SK-N-SH (cell line): ENCODE measurements around the gene MGAT5.

ENCODE experiments used
- CHD2 ChIP-seq: fragments of 150-350 bp; IDR thresholded peaks from 2 replicates; pipeline ENCODE4 v1.6.1; 2018; ENCODE audit warnings: low read length; ENCODE audit not compliant: partially characterized antibody
- CTCF ChIP-seq: fragments of 200-600 bp; sonication (generic); IDR thresholded peaks from 2 replicates; pipeline ENCODE4 v1.6.1; 2017; ENCODE audit warnings: antibody characterized with exemption, mild to moderate bottlenecking, moderate library complexity
- ELF1 ChIP-seq: IDR thresholded peaks from 2 replicates; pipeline ENCODE4 v1.4.0; 2012
- EZH2phosphoT487 ChIP-seq: fragments of 200-600 bp; sonication (generic); IDR thresholded peaks from 2 replicates; pipeline ENCODE4 v1.6.1; 2017; ENCODE audit warnings: low read depth, mixed run types, mild to moderate bottlenecking, antibody characterized with exemption, moderate library complexity, borderline replicate concordance
- FOXM1 ChIP-seq: IDR thresholded peaks from 2 replicates; pipeline ENCODE4 v1.4.0; 2012; ENCODE audit warnings: low read depth, mild to moderate bottlenecking
- GABPA ChIP-seq: IDR thresholded peaks from 2 replicates; pipeline ENCODE4 v1.4.0; 2012; ENCODE audit warnings: low read depth, mild to moderate bottlenecking
- JUND ChIP-seq: IDR thresholded peaks from 2 replicates; pipeline ENCODE4 v1.4.0; 2012
- POLR2AphosphoS5 ChIP-seq: IDR thresholded peaks from 2 replicates; pipeline ENCODE4 v1.6.1; 2012; ENCODE audit warnings: low read depth, low read length
- RFX5 ChIP-seq: IDR thresholded peaks from 2 replicates; pipeline ENCODE4 v1.6.1; 2012; ENCODE audit warnings: mild to moderate bottlenecking, improper control_type of control experiment, low read length
- SMC3 ChIP-seq: IDR thresholded peaks from 2 replicates; pipeline ENCODE4 v1.6.1; 2012; ENCODE audit warnings: low read depth, low read length, improper control_type of control experiment
- TAF1 ChIP-seq: IDR thresholded peaks from 2 replicates; pipeline ENCODE4 v1.6.1; 2012; ENCODE audit warnings: low read depth, mild to moderate bottlenecking, low read length, moderate library complexity, borderline replicate concordance
- YY1 ChIP-seq: IDR thresholded peaks from 2 replicates; pipeline ENCODE4 v1.4.0; 2012; ENCODE audit warnings: low read depth, mild to moderate bottlenecking

GRCh38 chr2:134324430-134324829 is 70.6 kb downstream of the MGAT5 start:
- TF ChIP-seq GABPA (no peak), POLR2AphosphoS5 (no peak), FOXM1 (no peak), TAF1 (no peak), JUND (no peak), SMC3 (no peak), CTCF (no peak), YY1 (no peak), CHD2 (no peak), EZH2phosphoT487 (no peak), RFX5 (no peak), ELF1 (no peak)
